Measurements from ENCODE around the gene AGAP1.

GRCh38 chr2:235710933-235711332 is 217.1 kb downstream of the AGAP1 start:
- no peak for TF ChIP-seq POLR2A (IDR thresholded peaks at IDR 0.05)
- TF ChIP-seq, protein P1, sequence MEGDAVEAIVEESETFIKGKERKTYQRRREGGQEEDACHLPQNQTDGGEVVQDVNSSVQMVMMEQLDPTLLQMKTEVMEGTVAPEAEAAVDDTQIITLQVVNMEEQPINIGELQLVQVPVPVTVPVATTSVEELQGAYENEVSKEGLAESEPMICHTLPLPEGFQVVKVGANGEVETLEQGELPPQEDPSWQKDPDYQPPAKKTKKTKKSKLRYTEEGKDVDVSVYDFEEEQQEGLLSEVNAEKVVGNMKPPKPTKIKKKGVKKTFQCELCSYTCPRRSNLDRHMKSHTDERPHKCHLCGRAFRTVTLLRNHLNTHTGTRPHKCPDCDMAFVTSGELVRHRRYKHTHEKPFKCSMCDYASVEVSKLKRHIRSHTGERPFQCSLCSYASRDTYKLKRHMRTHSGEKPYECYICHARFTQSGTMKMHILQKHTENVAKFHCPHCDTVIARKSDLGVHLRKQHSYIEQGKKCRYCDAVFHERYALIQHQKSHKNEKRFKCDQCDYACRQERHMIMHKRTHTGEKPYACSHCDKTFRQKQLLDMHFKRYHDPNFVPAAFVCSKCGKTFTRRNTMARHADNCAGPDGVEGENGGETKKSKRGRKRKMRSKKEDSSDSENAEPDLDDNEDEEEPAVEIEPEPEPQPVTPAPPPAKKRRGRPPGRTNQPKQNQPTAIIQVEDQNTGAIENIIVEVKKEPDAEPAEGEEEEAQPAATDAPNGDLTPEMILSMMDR (IDR thresholded peaks at IDR 0.05), result no peak

All from right lobe of liver (tissue), 4 donors.